GM19238 (cell line): ENCODE results near the gene MYO1D.
A peak's percentile ranks its signal among the peaks of the same experiment; 100 is the strongest.
"Not testable (repeated sequence)": the region's sequence is repeated elsewhere in the genome, so short reads cannot be mapped to it uniquely, and the experiment has no call there.

Experiments used
- DNase-seq: peaks from one replicate; pipeline ENCODE4 v3.0.0; 2011; ENCODE audit warnings: low spot score; ENCODE audit not compliant: insufficient read length

The MYO1D gene

GRCh38 chr17:32470405-32471167 lies 406.3 kb downstream of the MYO1D start:
- DNase-seq = no peak

- DNase-seq = no peak
Measured at GRCh38 chr17:32467949-32468348, 409.0 kb downstream of the MYO1D start.

GRCh38 chr17:32464374-32464773 lies 412.6 kb downstream of the MYO1D start:
- DNase-seq = no peak

- no peak for DNase-seq
Measured at GRCh38 chr17:32463304-32463703, 413.6 kb downstream of the MYO1D start.

GRCh38 chr17:32461853-32462617 lies 414.9 kb downstream of the MYO1D start:
- DNase-seq = peak; percentile 27

- DNase-seq = no peak
Measured at GRCh38 chr17:32461498-32461852, 415.4 kb downstream of the MYO1D start.

GRCh38 chr17:32460054-32460453 lies 416.9 kb downstream of the MYO1D start:
- no peak for DNase-seq

GRCh38 chr17:32458371-32458770 lies 418.6 kb downstream of the MYO1D start:
- no peak for DNase-seq

- DNase-seq = no peak
Measured at GRCh38 chr17:32453370-32453769, 423.6 kb downstream of the MYO1D start.

- DNase-seq = no peak
Measured at GRCh38 chr17:32452281-32452680, 424.6 kb downstream of the MYO1D start.

- DNase-seq = no peak
Measured at GRCh38 chr17:32451879-32452278, 425.0 kb downstream of the MYO1D start.

- not testable (repeated sequence) for DNase-seq
Measured at GRCh38 chr17:32450379-32450778, 426.5 kb downstream of the MYO1D start.

GRCh38 chr17:32449963-32450362 lies 427.0 kb downstream of the MYO1D start:
- no peak for DNase-seq

- DNase-seq = no peak
Measured at GRCh38 chr17:32446949-32447348, 430.0 kb downstream of the MYO1D start.

- DNase-seq = no peak
Measured at GRCh38 chr17:32445971-32446370, 431.0 kb downstream of the MYO1D start.

GRCh38 chr17:32445497-32445896 lies 431.4 kb downstream of the MYO1D start:
- no peak for DNase-seq

- DNase-seq = no peak
Measured at GRCh38 chr17:32445074-32445415, 431.9 kb downstream of the MYO1D start.

- DNase-seq = peak; percentile 97
Measured at GRCh38 chr17:32444301-32445073, 432.4 kb downstream of the MYO1D start, which contains the start of gene PSMD11. TSS of gene PSMD11 (plus strand) at chr17:32444510. CDS start at chr17:32444524, 14 bp downstream.

- no peak for DNase-seq
Measured at GRCh38 chr17:32443827-32444300, 433.1 kb downstream of the MYO1D start.
